Left lung (tissue), 10 donors: Measurements from ENCODE around the gene OR14I1. TPM values are rescaled to one million over a fixed set of nuclear protein-coding genes. Genes with fewer than 3 reads are reported as not detected.

Experiments used
- ATAC-seq: fragments of 200-7000 bp; cut with Tn5 transposase; one replicate; pipeline ENCODE4 v1.9.1; 2020; ENCODE audit warnings: moderate library complexity
- DNase-seq, 4 donors: peaks; one replicate each; pipeline ENCODE4 v3.0.0-alpha.2; 2013 to 2020
- H3K27ac ChIP-seq, 2 donors: fragments of 200-600 bp; sonication (generic) in 1 of 2; one replicate each; pipeline versions ENCODE4 v1.5.0 to v1.8.0; 2020 to 2021
- H3K27me3 ChIP-seq, 2 donors: fragments of 200-600 bp; sonication (generic) in 1 of 2; one replicate each; pipeline versions ENCODE4 v1.5.0 to v1.8.0; 2020 to 2021
- H3K36me3 ChIP-seq, 2 donors: fragments of 200-600 bp; sonication (generic) in 1 of 2; one replicate each; pipeline versions ENCODE4 v1.5.0 to v1.8.0; 2020 to 2021
- H3K4me1 ChIP-seq, 2 donors: fragments of 200-600 bp; one replicate each; pipeline ENCODE4 v1.8.0; 2021
- H3K4me3 ChIP-seq, 2 donors: fragments of 200-600 bp; sonication (generic) in 1 of 2; one replicate each; pipeline versions ENCODE4 v1.5.0 to v1.8.0; 2020 to 2021; ENCODE audit warnings: mild to moderate bottlenecking in 1 of 2
- H3K9me3 ChIP-seq, 2 donors: fragments of 200-600 bp; sonication (generic) in 1 of 2; one replicate each; pipeline versions ENCODE4 v1.5.0 to v1.8.0; 2020 to 2021
- CTCF ChIP-seq, 2 donors: fragments of 200-600 bp; sonication (generic) in 1 of 2; IDR thresholded peaks; one replicate each; pipeline versions ENCODE4 v1.5.0 to v1.8.0; 2021; ENCODE audit warnings: antibody characterized with exemption in 2 of 2
- intact Hi-C, 2 donors: fragments of 100-400 bp; cut with DNase I; formaldehyde crosslinking; loops; one replicate each; pipeline versions ENCODE4 v1.11.2 to v1.14.2; 2022
- polyA plus RNA-seq, 6 donors: library from polyadenylated mRNA; unstranded; fragments of 120-200 nt; gene quantifications; one replicate each; pipeline ENCODE4 v1.2.1, GENCODE V29; 2013; ENCODE audit not compliant: insufficient read length in 6 of 6
- total RNA-seq, 2 donors: library from RNA; stranded (reverse); fragmentation: NEBNext Ultra II Directional; extraction: Animal tissue kit (Norgen Biotek cat#: 25700); gene quantifications; one replicate each; pipeline ENCODE4 v1.2.1, GENCODE V29; 2021
- donor health status: DM: no; HTN: yes; CAD: no.
- donor health status: DM: no; HTN: no; CAD: no.

Gene OR14I1
- total and polyA plus RNA-seq, 8 donors: not detected

GRCh38 chr1:248730507-248731335 is 28.2 kb upstream of the OR14I1 start:
- H3K36me3 ChIP-seq: no peaks in the 10 kb centered on the region
- no peaks in the 10 kb centered on the region for H3K27me3 ChIP-seq
- ATAC-seq (no peak), DNase-seq (no peak)
- H3K9me3 ChIP-seq: peaks cover 0 to 8% of the 10 kb centered on the region in 2 donors
- no peak overlapping the region for H3K27ac ChIP-seq
- no peaks in the 10 kb centered on the region for H3K4me1 ChIP-seq
- intact Hi-C loops: no loop called here
- no peak for TF ChIP-seq CTCF (IDR thresholded peaks at IDR 0.05)
- H3K4me3 ChIP-seq: no peak overlapping the region

- no peaks in the 10 kb centered on the region for H3K27me3 ChIP-seq
- H3K27ac ChIP-seq: no peak overlapping the region
- ATAC-seq (no peak), DNase-seq (no peak)
- TF ChIP-seq CTCF (IDR thresholded peaks at IDR 0.05): no peak
- no peaks in the 10 kb centered on the region for H3K36me3 ChIP-seq
- no peak overlapping the region for H3K4me3 ChIP-seq
- H3K9me3 ChIP-seq: peaks cover 0 to 41% of the 10 kb centered on the region in 2 donors
- peaks cover 0 to 22% of the 10 kb centered on the region in 2 donors for H3K4me1 ChIP-seq
- intact Hi-C loops: no loop called here
Observed at GRCh38 chr1:248714248-248714647, 11.7 kb upstream of the OR14I1 start.

GRCh38 chr1:248710305-248710900 is 7.8 kb upstream of the OR14I1 start:
- intact Hi-C loops: no loop called here
- Histone ChIP-seq H3K27ac (peak overlapping the region; percentile 8 to 82), H3K9me3 (peaks cover 0 to 26% of the 10 kb centered on the region in 2 donors), H3K4me3 (no peak overlapping the region), H3K27me3 (no peaks in the 10 kb centered on the region), H3K36me3 (no peaks in the 10 kb centered on the region), H3K4me1 (peaks cover 0 to 22% of the 10 kb centered on the region in 2 donors)
- ATAC-seq (peak; percentile 29), DNase-seq (no peak)
- TF ChIP-seq CTCF (IDR thresholded peaks at IDR 0.05): no peak

- no peaks in the 10 kb centered on the region for H3K36me3 ChIP-seq
- DNase-seq: no peak
- no peak overlapping the region for H3K27ac ChIP-seq
- intact Hi-C loops: no loop called here
- TF ChIP-seq CTCF (IDR thresholded peaks at IDR 0.05): no peak
- H3K9me3 ChIP-seq: no peaks in the 10 kb centered on the region
- H3K27me3 ChIP-seq: no peaks in the 10 kb centered on the region
- H3K4me1 ChIP-seq: peaks cover 0 to 8% of the 10 kb centered on the region in 2 donors
- no peak overlapping the region for H3K4me3 ChIP-seq
- no peak for ATAC-seq
Observed at GRCh38 chr1:248704606-248705005, 2.0 kb upstream of the OR14I1 start.

GRCh38 chr1:248703674-248704073 is 1.1 kb upstream of the OR14I1 start:
- Histone ChIP-seq H3K27ac (no peak overlapping the region), H3K27me3 (no peaks in the 10 kb centered on the region), H3K4me1 (peaks cover 0 to 5% of the 10 kb centered on the region in 2 donors), H3K9me3 (no peaks in the 10 kb centered on the region), H3K36me3 (no peaks in the 10 kb centered on the region), H3K4me3 (no peak overlapping the region)
- no peak for TF ChIP-seq CTCF (IDR thresholded peaks at IDR 0.05)
- DNase-seq (no peak), ATAC-seq (no peak)
- intact Hi-C loops: no loop called here
